GM23248 (cell line): Measurements from ENCODE around the gene TMEM51.

Experiments used
- EZH2 ChIP-seq: fragments of 200-600 bp; sonication (generic); IDR thresholded peaks from 2 replicates; pipeline ENCODE4 v1.6.1; 2018; ENCODE audit warnings: antibody characterized with exemption, mild to moderate bottlenecking; ENCODE audit not compliant: insufficient read depth, poor library complexity, severe bottlenecking
- EZH2phosphoT487 ChIP-seq: fragments of 200-600 bp; sonication (generic); IDR thresholded peaks from 2 replicates; pipeline ENCODE4 v1.6.1; 2018; ENCODE audit warnings: antibody characterized with exemption, moderate library complexity, mild to moderate bottlenecking, low read depth; ENCODE audit not compliant: insufficient read depth

DNA sequence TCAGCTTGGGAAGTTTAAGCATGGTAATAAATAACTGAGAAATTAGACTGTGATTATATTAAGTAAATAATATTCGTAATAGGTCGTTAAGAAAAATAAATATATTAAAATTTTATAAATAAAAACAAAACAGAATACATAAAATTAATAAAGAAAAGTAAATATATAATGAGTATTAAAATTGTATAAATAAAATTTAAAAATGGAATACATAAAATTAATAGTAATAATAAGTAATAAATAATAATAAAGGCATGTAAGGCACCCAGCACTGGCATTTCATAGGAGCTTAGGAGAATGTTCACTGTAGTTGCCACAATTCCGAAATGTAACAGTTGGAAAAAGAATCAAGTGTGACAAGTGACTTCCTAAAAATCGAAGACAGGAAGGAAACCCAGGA lies 47.7 kb downstream of the TMEM51 start:
- TF ChIP-seq EZH2 (no peak), EZH2phosphoT487 (no peak)
